Activated CD8-positive, alpha-beta T cell treated with anti-CD3 and anti-CD28 coated beads for 36 hours (primary cell): ENCODE measurements around the gene PXYLP1. TPM values are rescaled to one million over a fixed set of nuclear protein-coding genes. Genes with fewer than 3 reads are reported as not detected.
A peak's percentile ranks its signal among the peaks of the same experiment; 100 is the strongest.

Experiments
- ATAC-seq: fragments of 200-7000 bp; cut with Tn5 transposase; one replicate; pipeline ENCODE4 v1.10.0; 2021; ENCODE audit warnings: mild to moderate bottlenecking, moderate library complexity
- CTCF ChIA-PET: fragments of 350-600 bp; sonication (Branson Sonifier 250); formaldehyde crosslinking; loops from one replicate; lab custom pipeline; 2021; ENCODE audit warnings: antibody characterized with exemption; lab: Charles Lee
- POLR2A ChIA-PET: fragments of 350-600 bp; sonication (Branson Sonifier 250); formaldehyde crosslinking; loops from one replicate; lab custom pipeline; 2021; ENCODE audit warnings: antibody characterized with exemption; lab: Charles Lee
- DNase-seq: peaks from one replicate; pipeline ENCODE4 v3.0.0-alpha.2; 2020
- H3K27ac Mint-ChIP-seq: one replicate; pipeline ENCODE4 v1.8.0; 2021; ENCODE audit warnings: mild to moderate bottlenecking, mixed read lengths
- H3K27me3 Mint-ChIP-seq: one replicate; pipeline ENCODE4 v1.8.0; 2021; ENCODE audit warnings: mixed read lengths
- H3K36me3 Mint-ChIP-seq: one replicate; pipeline ENCODE4 v1.8.0; 2021; ENCODE audit warnings: low read depth, mixed read lengths
- H3K4me1 Mint-ChIP-seq: one replicate; pipeline ENCODE4 v1.8.0; 2021; ENCODE audit warnings: low read depth, mixed read lengths
- H3K4me3 Mint-ChIP-seq: one replicate; pipeline ENCODE4 v1.8.0; 2021; ENCODE audit warnings: mild to moderate bottlenecking, moderate library complexity, mixed read lengths
- H3K9me3 Mint-ChIP-seq: one replicate; pipeline ENCODE4 v1.8.0; 2021; ENCODE audit warnings: mixed read lengths
- intact Hi-C: fragments of 100-400 bp; cut with micrococcal nuclease; formaldehyde crosslinking; loops from one replicate; pipeline ENCODE4 v1.10.0; 2022
- total RNA-seq, 2 experiments: library from RNA; stranded (reverse); gene quantifications; one replicate each; pipeline ENCODE4 v1.2.3, GENCODE V29; 2021
- TF ChIP-seq, protein P1 (sequence below): fragments of 200-600 bp; IDR thresholded peaks from one replicate; pipeline ENCODE4 v1.8.0; 2022; ENCODE audit warnings: antibody characterized with exemption, mild to moderate bottlenecking

PXYLP1 gene
- total RNA-seq, 2 experiments from 2014 or later = 14.9 to 17.2 TPM

DNA sequence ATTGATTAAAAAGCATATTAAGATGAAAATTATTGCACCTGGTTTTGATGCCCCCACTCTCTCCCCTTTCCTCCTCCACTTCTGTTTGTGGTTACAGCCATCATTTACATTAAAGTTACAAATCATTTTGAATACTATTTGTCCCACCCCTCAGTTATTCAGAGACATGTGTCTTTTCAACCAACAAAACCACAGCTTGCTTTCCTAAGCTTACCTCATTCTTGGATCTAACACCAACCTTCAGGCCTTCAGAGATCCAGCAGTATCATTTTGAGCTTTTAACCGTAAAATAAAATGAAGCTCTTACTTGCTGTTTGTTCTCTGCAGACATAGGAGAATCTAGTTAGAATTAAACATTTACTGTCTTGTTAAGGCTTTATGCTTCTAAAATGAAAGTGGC, 4.7 kb downstream of the PXYLP1 start:
- no peaks in the 10 kb centered on the region for H3K27me3 Mint-ChIP-seq
- H3K4me1 Mint-ChIP-seq = peaks cover 82% of the 10 kb centered on the region
- ATAC-seq (no peak), DNase-seq (no peak)
- no peaks in the 10 kb centered on the region for H3K9me3 Mint-ChIP-seq
- intact Hi-C loops = no loop called here
- ChIA-PET POLR2A (interaction anchor here (0.7 to 6.0 kb wide), 4 partner anchors 16 to 74 kb away, joined by 3 to 35 read pairs (median 4); no protein-coding TSS in a partner anchor), CTCF (interaction anchor here (0.9 to 8.4 kb wide), 9 partner anchors 9 to 205 kb away, joined by 3 to 65 read pairs (median 6); no protein-coding TSS in a partner anchor)
- peaks cover 33% of the 10 kb centered on the region for H3K36me3 Mint-ChIP-seq
- TF ChIP-seq, protein P1, sequence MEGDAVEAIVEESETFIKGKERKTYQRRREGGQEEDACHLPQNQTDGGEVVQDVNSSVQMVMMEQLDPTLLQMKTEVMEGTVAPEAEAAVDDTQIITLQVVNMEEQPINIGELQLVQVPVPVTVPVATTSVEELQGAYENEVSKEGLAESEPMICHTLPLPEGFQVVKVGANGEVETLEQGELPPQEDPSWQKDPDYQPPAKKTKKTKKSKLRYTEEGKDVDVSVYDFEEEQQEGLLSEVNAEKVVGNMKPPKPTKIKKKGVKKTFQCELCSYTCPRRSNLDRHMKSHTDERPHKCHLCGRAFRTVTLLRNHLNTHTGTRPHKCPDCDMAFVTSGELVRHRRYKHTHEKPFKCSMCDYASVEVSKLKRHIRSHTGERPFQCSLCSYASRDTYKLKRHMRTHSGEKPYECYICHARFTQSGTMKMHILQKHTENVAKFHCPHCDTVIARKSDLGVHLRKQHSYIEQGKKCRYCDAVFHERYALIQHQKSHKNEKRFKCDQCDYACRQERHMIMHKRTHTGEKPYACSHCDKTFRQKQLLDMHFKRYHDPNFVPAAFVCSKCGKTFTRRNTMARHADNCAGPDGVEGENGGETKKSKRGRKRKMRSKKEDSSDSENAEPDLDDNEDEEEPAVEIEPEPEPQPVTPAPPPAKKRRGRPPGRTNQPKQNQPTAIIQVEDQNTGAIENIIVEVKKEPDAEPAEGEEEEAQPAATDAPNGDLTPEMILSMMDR = no peak
- H3K4me3 Mint-ChIP-seq = no peak overlapping the region
- H3K27ac Mint-ChIP-seq = peak overlapping the region; percentile 50

DNA sequence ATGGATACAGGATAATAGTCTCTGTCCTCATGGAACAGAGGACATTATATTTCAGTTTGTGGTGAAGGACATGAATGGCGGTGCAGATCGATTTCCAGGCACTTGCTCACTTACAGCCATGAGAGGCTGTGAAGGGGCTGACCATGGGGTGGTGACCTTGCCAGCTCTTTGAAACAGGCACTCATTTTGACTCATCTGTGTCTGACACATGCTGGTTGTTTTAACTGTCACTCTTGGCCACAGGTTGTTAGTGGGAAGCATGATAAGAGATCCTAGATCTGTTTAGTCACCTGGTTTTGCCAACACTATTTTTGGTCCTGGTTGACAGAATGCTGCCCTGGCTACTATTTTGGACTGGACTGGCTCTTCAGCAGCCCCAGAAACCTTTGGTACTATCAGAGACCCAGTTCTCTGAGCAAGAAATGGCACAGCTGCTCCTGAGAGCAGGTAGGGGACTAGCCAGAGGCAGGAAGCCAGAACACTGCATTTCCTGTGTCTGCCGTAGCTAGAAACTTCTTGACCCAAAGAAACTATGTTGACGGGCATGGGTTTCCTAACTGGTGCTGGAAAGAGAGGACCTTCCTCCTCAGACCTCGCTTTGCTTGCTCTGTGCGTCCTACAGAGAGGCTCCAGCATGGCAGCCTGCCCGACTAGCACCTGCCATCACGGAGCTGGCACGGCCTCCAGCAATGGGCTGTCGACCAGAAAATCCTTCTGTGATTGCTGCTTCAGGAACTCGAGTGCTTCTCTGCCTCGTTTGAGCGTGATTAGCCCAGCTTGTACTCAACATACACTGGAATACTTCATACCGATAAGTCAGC, 6.3 kb downstream of the PXYLP1 start:
- no peaks in the 10 kb centered on the region for H3K27me3 Mint-ChIP-seq
- TF ChIP-seq, protein P1 = no peak
- H3K9me3 Mint-ChIP-seq = no peaks in the 10 kb centered on the region
- H3K4me3 Mint-ChIP-seq = no peak overlapping the region
- POLR2A ChIA-PET = interaction anchor here (1.0 to 1.6 kb wide), 2 partner anchors 28 to 790 kb away, joined by 3 to 10 read pairs; no protein-coding TSS in a partner anchor
- CTCF ChIA-PET = interaction anchor here (0.9 to 8.4 kb wide), 7 partner anchors 10 to 204 kb away, joined by 3 to 65 read pairs (median 4); no protein-coding TSS in a partner anchor
- intact Hi-C loops = no loop called here
- peaks cover 34% of the 10 kb centered on the region for H3K36me3 Mint-ChIP-seq
- peaks cover 90% of the 10 kb centered on the region for H3K4me1 Mint-ChIP-seq
- DNase-seq (peak; percentile 64), ATAC-seq (peak; percentile 86)
- H3K27ac Mint-ChIP-seq = peak overlapping the region; percentile 43

DNA sequence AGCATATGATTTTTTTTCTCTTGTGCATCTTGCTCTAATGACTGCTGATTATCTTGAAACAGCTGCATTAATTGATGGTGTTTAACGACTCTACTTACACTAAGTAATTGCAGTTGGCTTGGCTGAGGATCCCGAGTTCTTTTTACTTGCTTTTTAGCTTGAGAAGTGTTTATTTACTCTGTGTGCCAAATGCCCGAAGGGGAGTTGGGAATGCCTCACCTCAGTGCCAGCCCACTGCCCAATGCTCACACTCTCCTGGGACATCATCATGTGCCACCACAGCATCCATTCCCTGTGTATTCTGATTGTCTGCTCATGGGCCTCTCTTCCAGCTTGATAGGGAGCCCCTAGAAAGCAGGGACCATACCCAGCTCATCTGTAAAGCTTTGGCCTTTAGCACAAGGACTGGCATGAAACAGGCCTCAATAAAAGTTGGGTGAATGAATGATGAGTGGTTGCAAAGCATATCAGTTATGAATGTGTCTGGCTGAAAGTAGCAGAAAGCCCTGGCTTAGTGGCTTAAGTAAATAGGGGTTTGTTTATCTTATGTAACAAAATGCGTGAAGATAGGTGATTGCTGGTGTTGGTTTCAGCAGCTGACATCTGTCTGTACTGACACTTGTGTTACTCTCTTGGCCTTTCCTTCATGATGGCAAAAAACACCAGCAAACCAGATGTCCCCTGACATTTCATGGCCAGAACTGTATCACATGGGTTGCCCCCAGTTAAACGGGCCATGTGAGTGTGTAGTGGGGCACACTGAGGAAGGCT, 8.1 kb downstream of the PXYLP1 start:
- peak overlapping the region; percentile 9 for H3K27ac Mint-ChIP-seq
- no peaks in the 10 kb centered on the region for H3K9me3 Mint-ChIP-seq
- H3K27me3 Mint-ChIP-seq = no peaks in the 10 kb centered on the region
- peaks cover 82% of the 10 kb centered on the region for H3K4me1 Mint-ChIP-seq
- ATAC-seq (no peak), DNase-seq (no peak)
- peaks cover 36% of the 10 kb centered on the region for H3K36me3 Mint-ChIP-seq
- CTCF ChIA-PET = interaction anchor here (1.2 to 8.4 kb wide), 3 partner anchors 8 to 212 kb away, joined by 3 to 65 read pairs (median 48); partner anchors contain the start of gene PXYLP1
- no peak overlapping the region for H3K4me3 Mint-ChIP-seq
- POLR2A ChIA-PET = interaction anchor here (1.9 to 5.6 kb wide), 2 partner anchors 8 to 23 kb away, joined by 4 to 43 read pairs; partner anchors contain the start of gene PXYLP1
- intact Hi-C loops = no loop called here
- TF ChIP-seq, protein P1 = no peak

DNA sequence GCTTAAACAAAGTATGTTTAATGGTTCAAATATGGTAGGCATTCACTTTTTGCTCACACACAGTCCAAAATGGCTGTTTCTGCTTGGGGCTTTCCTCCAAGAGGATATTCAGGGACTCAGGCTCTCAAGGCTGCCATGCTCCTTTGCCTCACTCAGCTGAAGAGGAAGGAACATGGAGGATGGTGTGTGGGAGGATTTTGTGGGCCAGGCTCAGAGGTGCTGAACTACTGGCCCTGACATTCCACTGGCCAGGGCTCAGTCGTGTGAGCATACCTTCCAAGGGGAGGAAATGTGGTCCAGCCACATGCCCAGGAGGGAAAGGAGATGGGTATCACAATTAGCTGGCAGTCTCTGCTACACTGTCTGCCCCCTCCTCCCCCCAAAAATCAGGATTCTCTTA, 8.7 kb downstream of the PXYLP1 start:
- CTCF ChIA-PET = interaction anchor here (5.2 to 8.4 kb wide), 2 partner anchors 8 to 15 kb away, joined by 48 to 65 read pairs; partner anchors contain the start of gene PXYLP1
- DNase-seq (no peak), ATAC-seq (no peak)
- Mint-ChIP-seq H3K4me3 (no peak overlapping the region), H3K27me3 (no peaks in the 10 kb centered on the region), H3K36me3 (peaks cover 31% of the 10 kb centered on the region), H3K4me1 (peaks cover 77% of the 10 kb centered on the region), H3K9me3 (no peaks in the 10 kb centered on the region), H3K27ac (no peak overlapping the region)
- intact Hi-C loops = no loop called here
- POLR2A ChIA-PET = interaction anchor here (1.4 to 5.6 kb wide), 4 partner anchors 8 to 22 kb away, joined by 3 to 43 read pairs (median 4); partner anchors contain the start of gene PXYLP1
- TF ChIP-seq, protein P1 = no peak
